Natural killer cell (primary cell): ENCODE results near the gene ST6GAL1. TPM values are rescaled to one million over a fixed set of nuclear protein-coding genes. Genes with fewer than 3 reads are reported as not detected.
"Not testable (repeated sequence)": the region's sequence is repeated elsewhere in the genome, so short reads cannot be mapped to it uniquely, and the experiment has no call there.

ENCODE experiments used
- ATAC-seq, 3 donors: fragments of 150-1000 bp in 2 of 3; fragments of 200-7000 bp in 1 of 3; cut with Tn5 transposase; 1 replicate in 1 of 3; 2 replicates in 2 of 3; pipeline ENCODE4 v1.10.0; 2021; ENCODE audit warnings: mild to moderate bottlenecking in 2 of 3, moderate library complexity in 2 of 3
- DNase-seq, 2 donors: peaks; one replicate each; pipeline versions ENCODE4 v3.0.0 to v3.0.0-alpha.2; 2013 to 2021; ENCODE audit warnings: mixed read lengths in 1 of 2
- H3K27ac ChIP-seq: one replicate; pipeline ENCODE4 v1.5.1; 2013; ENCODE audit warnings: mild to moderate bottlenecking, low read length
- H3K27me3 ChIP-seq: one replicate; pipeline ENCODE4 v1.6.1; 2013; ENCODE audit warnings: low read length; ENCODE audit not compliant: control insufficient read depth, insufficient read depth
- H3K36me3 ChIP-seq: one replicate; pipeline ENCODE4 v1.6.1; 2013; ENCODE audit warnings: low read length; ENCODE audit not compliant: control insufficient read depth, insufficient read depth
- H3K4me1 ChIP-seq: one replicate; pipeline ENCODE4 v1.6.1; 2013; ENCODE audit warnings: low read length; ENCODE audit not compliant: control insufficient read depth, insufficient read depth
- H3K4me3 ChIP-seq: one replicate; pipeline ENCODE4 v1.5.1; 2013; ENCODE audit warnings: low read length
- H3K9me3 ChIP-seq: one replicate; pipeline ENCODE4 v1.6.1; 2013; ENCODE audit warnings: low read length; ENCODE audit not compliant: control insufficient read depth, insufficient read depth
- H3K27ac Mint-ChIP-seq, 2 donors: one replicate each; pipeline ENCODE4 v1.8.0; 2022; ENCODE audit warnings: mild to moderate bottlenecking in 2 of 2, mixed read lengths in 2 of 2, moderate library complexity in 1 of 2
- H3K27me3 Mint-ChIP-seq, 2 donors: one replicate each; pipeline ENCODE4 v1.8.0; 2022; ENCODE audit warnings: low read depth in 2 of 2, mixed read lengths in 2 of 2
- H3K36me3 Mint-ChIP-seq: one replicate; pipeline ENCODE4 v1.8.0; 2022; ENCODE audit warnings: mixed read lengths
- H3K4me1 Mint-ChIP-seq, 2 donors: one replicate each; pipeline ENCODE4 v1.8.0; 2022; ENCODE audit warnings: mixed read lengths in 2 of 2
- H3K4me3 Mint-ChIP-seq: one replicate; pipeline ENCODE4 v1.8.0; 2022; ENCODE audit warnings: mild to moderate bottlenecking, moderate library complexity, mixed read lengths
- H3K9me3 Mint-ChIP-seq, 2 donors: one replicate each; pipeline ENCODE4 v1.8.0; 2022; ENCODE audit warnings: mixed read lengths in 2 of 2
- WGBS: methylation state at CpG from one replicate; pipeline ENCODE4 v1.1.7; 2013; ENCODE audit warnings: missing lambda C conversion rate; ENCODE audit not compliant: insufficient coverage; 5-methylcytosine and 5-hydroxymethylcytosine counted together
- intact Hi-C: fragments of 100-400 bp; cut with micrococcal nuclease; formaldehyde crosslinking; loops from one replicate; pipeline ENCODE4 v1.14.2; 2022
- total RNA-seq, 4 donors: library from RNA; stranded (reverse); fragments of 120-200 nt in 1 of 4; gene quantifications; one replicate each; pipeline versions ENCODE4 v1.2.3 to v1.2.4, GENCODE V29; 2013 to 2022
- TF ChIP-seq, protein P1 (sequence below): fragments of 200-600 bp; IDR thresholded peaks from one replicate; pipeline ENCODE4 v1.8.0; 2022; ENCODE audit warnings: antibody characterized with exemption

The ST6GAL1 gene
- total RNA-seq, 3 donors from 2014 or later (not counting 1 experiment from before 2014, with no cell fraction given): 121 to 182 (median 146) TPM

DNA sequence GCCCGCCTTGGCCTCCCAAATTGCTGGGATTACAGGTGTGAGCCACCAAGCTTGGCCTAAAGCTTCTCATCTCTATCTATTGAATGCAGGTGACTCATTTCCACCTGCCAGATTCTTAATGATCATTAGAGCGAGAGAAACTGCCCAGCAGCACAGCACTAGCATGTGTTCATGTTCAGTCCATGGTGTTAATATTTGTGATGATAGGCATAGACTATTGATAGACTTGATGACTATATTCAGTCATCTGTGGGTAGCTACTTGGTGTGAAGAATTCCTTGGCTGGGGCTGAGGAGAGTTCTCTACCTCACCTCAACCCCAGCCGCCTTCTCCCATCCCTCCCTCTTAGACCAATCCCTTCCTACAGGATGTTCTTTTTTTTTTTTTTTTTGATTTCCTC lies 60.0 kb downstream of the ST6GAL1 start:
- WGBS: 97% methylated on average over 2 of the region's 3 CpGs
- no peaks in the 10 kb centered on the region for H3K36me3 Mint-ChIP-seq

DNA sequence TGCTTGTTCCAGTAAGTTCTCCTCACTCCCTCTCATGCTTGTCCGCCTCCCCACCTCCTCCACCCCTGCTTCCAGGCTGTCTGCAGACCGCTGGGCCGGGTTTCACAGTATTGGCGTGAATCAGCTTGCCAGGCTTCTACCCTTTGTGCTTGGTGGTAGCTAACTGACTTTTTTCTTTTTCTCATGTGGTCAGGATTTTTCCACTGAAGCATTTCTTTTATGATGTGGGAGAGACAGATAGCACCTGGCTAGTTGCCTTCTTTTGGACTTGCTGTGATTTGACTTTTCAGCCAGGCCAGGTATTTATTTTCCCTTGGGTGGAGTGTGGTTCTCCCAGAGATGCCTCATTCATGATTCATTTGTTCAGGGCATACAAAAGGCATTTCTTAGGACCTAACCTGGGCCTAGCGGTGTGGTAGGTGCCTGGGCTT lies 60.6 kb downstream of the ST6GAL1 start:
- H3K27me3 ChIP-seq: no peaks in the 10 kb centered on the region
- Mint-ChIP-seq H3K27me3 (no peaks in the 10 kb centered on the region), H3K36me3 (no peaks in the 10 kb centered on the region), H3K4me1 (peaks cover 50 to 63% of the 10 kb centered on the region in 2 donors), H3K4me3 (no peak overlapping the region), H3K9me3 (no peaks in the 10 kb centered on the region), H3K27ac (peak overlapping the region; percentile 46 to 64)
- H3K4me3 ChIP-seq: no peak overlapping the region
- DNase-seq: no peak
- TF ChIP-seq, protein P1, sequence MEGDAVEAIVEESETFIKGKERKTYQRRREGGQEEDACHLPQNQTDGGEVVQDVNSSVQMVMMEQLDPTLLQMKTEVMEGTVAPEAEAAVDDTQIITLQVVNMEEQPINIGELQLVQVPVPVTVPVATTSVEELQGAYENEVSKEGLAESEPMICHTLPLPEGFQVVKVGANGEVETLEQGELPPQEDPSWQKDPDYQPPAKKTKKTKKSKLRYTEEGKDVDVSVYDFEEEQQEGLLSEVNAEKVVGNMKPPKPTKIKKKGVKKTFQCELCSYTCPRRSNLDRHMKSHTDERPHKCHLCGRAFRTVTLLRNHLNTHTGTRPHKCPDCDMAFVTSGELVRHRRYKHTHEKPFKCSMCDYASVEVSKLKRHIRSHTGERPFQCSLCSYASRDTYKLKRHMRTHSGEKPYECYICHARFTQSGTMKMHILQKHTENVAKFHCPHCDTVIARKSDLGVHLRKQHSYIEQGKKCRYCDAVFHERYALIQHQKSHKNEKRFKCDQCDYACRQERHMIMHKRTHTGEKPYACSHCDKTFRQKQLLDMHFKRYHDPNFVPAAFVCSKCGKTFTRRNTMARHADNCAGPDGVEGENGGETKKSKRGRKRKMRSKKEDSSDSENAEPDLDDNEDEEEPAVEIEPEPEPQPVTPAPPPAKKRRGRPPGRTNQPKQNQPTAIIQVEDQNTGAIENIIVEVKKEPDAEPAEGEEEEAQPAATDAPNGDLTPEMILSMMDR: no peak
- 79% methylated on average over 4 of the region's 5 CpGs for WGBS
- H3K27ac ChIP-seq: no peak overlapping the region
- H3K9me3 ChIP-seq: no peaks in the 10 kb centered on the region
- intact Hi-C loops: no loop called here
- peaks cover 15% of the 10 kb centered on the region for H3K36me3 ChIP-seq
- peaks cover 22% of the 10 kb centered on the region for H3K4me1 ChIP-seq
- ATAC-seq: peak in 1 of 3 donors; percentile 43

More for the DNA sequence above, 60.0 kb downstream of the ST6GAL1 start:
- H3K36me3 ChIP-seq: peaks cover 15% of the 10 kb centered on the region
- DNase-seq (no peak), ATAC-seq (no peak)
- H3K27ac ChIP-seq: no peak overlapping the region
- H3K4me3 ChIP-seq: no peak overlapping the region
- H3K27me3 ChIP-seq: no peaks in the 10 kb centered on the region
- TF ChIP-seq, protein P1: no peak
- no peak overlapping the region for H3K4me3 Mint-ChIP-seq
- no peaks in the 10 kb centered on the region for H3K9me3 ChIP-seq
- H3K9me3 Mint-ChIP-seq: no peaks in the 10 kb centered on the region
- H3K27me3 Mint-ChIP-seq: no peaks in the 10 kb centered on the region
- intact Hi-C loops: no loop called here
- H3K4me1 ChIP-seq: peaks cover 25% of the 10 kb centered on the region
- peaks cover 52 to 69% of the 10 kb centered on the region in 2 donors for H3K4me1 Mint-ChIP-seq
- peak overlapping the region; percentile 55 to 64 for H3K27ac Mint-ChIP-seq

DNA sequence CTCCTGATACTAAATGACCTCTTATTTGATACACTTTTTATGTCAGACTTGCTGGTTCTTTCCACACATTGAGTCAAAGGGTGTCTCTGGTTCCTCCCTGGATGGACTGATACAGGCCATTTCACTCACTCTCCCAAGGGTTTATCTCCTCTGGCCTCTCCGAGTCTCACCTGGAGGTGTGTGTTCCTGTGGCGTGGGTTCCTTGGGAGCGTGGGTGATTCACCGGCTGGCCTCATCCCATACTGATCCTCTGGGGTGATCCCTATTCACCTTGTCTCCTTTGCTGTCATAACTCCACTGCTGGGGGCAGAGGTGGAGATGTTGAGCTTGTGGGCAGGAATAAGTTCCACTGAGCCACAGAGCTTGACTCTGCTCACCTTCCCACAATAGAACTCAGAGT lies 61.1 kb downstream of the ST6GAL1 start:
- Histone ChIP-seq H3K27me3 (no peaks in the 10 kb centered on the region), H3K9me3 (no peaks in the 10 kb centered on the region), H3K27ac (peak overlapping the region; percentile 4), H3K4me1 (peaks cover 25% of the 10 kb centered on the region), H3K36me3 (peaks cover 15% of the 10 kb centered on the region), H3K4me3 (no peak overlapping the region)
- Mint-ChIP-seq H3K27me3 (no peaks in the 10 kb centered on the region), H3K4me3 (no peak overlapping the region), H3K4me1 (peaks cover 50 to 63% of the 10 kb centered on the region in 2 donors), H3K36me3 (no peaks in the 10 kb centered on the region), H3K9me3 (no peaks in the 10 kb centered on the region), H3K27ac (peak overlapping the region; percentile 64 to 68)
- TF ChIP-seq, protein P1: no peak
- intact Hi-C loops: no loop called here
- ATAC-seq: no peak
- 100% methylated on average over 4 of the region's 4 CpGs for WGBS
- no peak for DNase-seq

DNA sequence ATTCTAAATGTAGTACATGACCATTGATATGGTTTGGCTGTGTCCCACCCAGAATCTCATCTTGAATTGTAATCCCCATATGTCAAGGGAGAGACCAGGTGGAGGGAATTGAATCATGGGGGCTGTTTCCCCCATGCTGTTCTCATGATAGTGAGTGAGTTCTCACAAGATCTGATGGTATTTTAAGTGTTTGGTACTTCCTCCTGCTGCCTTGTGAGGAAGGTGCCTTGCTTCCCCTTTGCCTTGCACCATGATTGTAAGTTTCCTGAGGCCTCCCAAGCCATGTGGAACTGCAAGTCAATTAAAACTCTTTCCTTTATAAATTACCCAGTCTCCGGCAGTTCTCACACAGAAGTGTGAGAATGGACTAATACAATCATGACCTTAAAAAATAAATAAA lies 61.8 kb downstream of the ST6GAL1 start:
- Histone ChIP-seq H3K36me3 (peaks cover 15% of the 10 kb centered on the region), H3K27ac (peak overlapping the region; percentile 4), H3K4me1 (peaks cover 29% of the 10 kb centered on the region)
- Mint-ChIP-seq H3K27ac (peak overlapping the region; percentile 64 to 68), H3K4me1 (peaks cover 53 to 63% of the 10 kb centered on the region in 2 donors)
- H3K4me3 Mint-ChIP-seq, DNase-seq, intact Hi-C loops, H3K9me3 ChIP-seq, H3K4me3 ChIP-seq, H3K9me3 Mint-ChIP-seq, H3K27me3 Mint-ChIP-seq, H3K36me3 Mint-ChIP-seq, H3K27me3 ChIP-seq, ATAC-seq: not testable (repeated sequence)
- no CpG with 5 or more reads among the region's 1 CpG for WGBS
